Smooth muscle cell (in vitro differentiated cells): ENCODE results near the gene DPEP1. TPM values are rescaled to one million over a fixed set of nuclear protein-coding genes. Genes with fewer than 3 reads are reported as not detected.
"Not testable (repeated sequence)": the region's sequence is repeated elsewhere in the genome, so short reads cannot be mapped to it uniquely, and the experiment has no call there.

ENCODE experiments used
- DNase-seq: peaks from one replicate; lab custom pipeline; 2025; ENCODE audit not compliant: unreplicated experiment; lab: John Stamatoyannopoulos, UW
- H2AFZ ChIP-seq: fragments of 200-600 bp; sonication (generic); 2 replicates; pipeline ENCODE4 v1.6.0; 2016; ENCODE audit warnings: antibody characterized with exemption, low read depth, mild to moderate bottlenecking
- H3F3A ChIP-seq: fragments of 200-600 bp; sonication (generic); 2 replicates; pipeline ENCODE4 v1.6.0; 2017; ENCODE audit warnings: antibody characterized with exemption, low read depth
- H3K27ac ChIP-seq: fragments of 200-600 bp; sonication (generic); 2 replicates; pipeline ENCODE4 v1.5.1; 2016; ENCODE audit warnings: low read depth, mild to moderate bottlenecking
- H3K27me3 ChIP-seq: fragments of 200-600 bp; sonication (generic); 2 replicates; pipeline ENCODE4 v1.6.1; 2016; ENCODE audit warnings: low read depth, mild to moderate bottlenecking
- H3K36me3 ChIP-seq: fragments of 200-600 bp; sonication (generic); 2 replicates; pipeline ENCODE4 v1.5.1; 2016; ENCODE audit warnings: low read depth
- H3K4me1 ChIP-seq: fragments of 200-600 bp; sonication (generic); 2 replicates; pipeline ENCODE4 v1.5.1; 2016; ENCODE audit warnings: low read depth
- H3K4me2 ChIP-seq: fragments of 200-600 bp; sonication (generic); 2 replicates; pipeline ENCODE4 v1.6.0; 2016; ENCODE audit warnings: mild to moderate bottlenecking
- H3K4me3 ChIP-seq: fragments of 200-600 bp; sonication (generic); 2 replicates; pipeline ENCODE4 v1.5.1; 2016; ENCODE audit warnings: mild to moderate bottlenecking
- H3K79me2 ChIP-seq: fragments of 200-600 bp; sonication (generic); 2 replicates; pipeline ENCODE4 v1.6.0; 2016; ENCODE audit warnings: low read depth, mild to moderate bottlenecking
- H3K9ac ChIP-seq: fragments of 200-600 bp; sonication (generic); 2 replicates; pipeline ENCODE4 v1.6.0; 2016; ENCODE audit warnings: low read depth
- H3K9me3 ChIP-seq: fragments of 200-600 bp; sonication (generic); replicated peaks from 2 replicates; pipeline ENCODE4 v1.5.1; 2016; ENCODE audit warnings: low read depth
- H4K20me1 ChIP-seq: fragments of 200-600 bp; sonication (generic); 2 replicates; pipeline ENCODE4 v1.6.0; 2016; ENCODE audit warnings: low read depth
- whole genome bisulfite sequencing: methylation state at CpG from one replicate; pipeline ENCODE4 v1.1.7; 2016; ENCODE audit warnings: low lambda C conversion rate; 5-methylcytosine and 5-hydroxymethylcytosine counted together
- polyA plus RNA-seq: library from polyadenylated mRNA; unstranded; fragments of >200 nt; fragmentation: Nextera tagmentation; extraction: Ambion mirVana; gene quantifications from 2 replicates; pipeline ENCODE4 v1.2.1, GENCODE V29; 2016
- total RNA-seq: library from RNA; depleted of rRNA; stranded (reverse); fragments of >200 nt; gene quantifications from 2 replicates; pipeline ENCODE4 v1.2.3, GENCODE V29; 2014
- TF ChIP-seq, protein P1 (sequence below): fragments of 200-600 bp; sonication (generic); IDR thresholded peaks from 2 replicates; pipeline ENCODE4 v1.5.1; 2017; ENCODE audit warnings: borderline replicate concordance, mild to moderate bottlenecking, antibody characterized with exemption; ENCODE audit not compliant: insufficient read depth, poor library complexity, severe bottlenecking

DPEP1 gene
- total and polyA plus RNA-seq, 2 experiments from 2014 or later, result not detected

DNA sequence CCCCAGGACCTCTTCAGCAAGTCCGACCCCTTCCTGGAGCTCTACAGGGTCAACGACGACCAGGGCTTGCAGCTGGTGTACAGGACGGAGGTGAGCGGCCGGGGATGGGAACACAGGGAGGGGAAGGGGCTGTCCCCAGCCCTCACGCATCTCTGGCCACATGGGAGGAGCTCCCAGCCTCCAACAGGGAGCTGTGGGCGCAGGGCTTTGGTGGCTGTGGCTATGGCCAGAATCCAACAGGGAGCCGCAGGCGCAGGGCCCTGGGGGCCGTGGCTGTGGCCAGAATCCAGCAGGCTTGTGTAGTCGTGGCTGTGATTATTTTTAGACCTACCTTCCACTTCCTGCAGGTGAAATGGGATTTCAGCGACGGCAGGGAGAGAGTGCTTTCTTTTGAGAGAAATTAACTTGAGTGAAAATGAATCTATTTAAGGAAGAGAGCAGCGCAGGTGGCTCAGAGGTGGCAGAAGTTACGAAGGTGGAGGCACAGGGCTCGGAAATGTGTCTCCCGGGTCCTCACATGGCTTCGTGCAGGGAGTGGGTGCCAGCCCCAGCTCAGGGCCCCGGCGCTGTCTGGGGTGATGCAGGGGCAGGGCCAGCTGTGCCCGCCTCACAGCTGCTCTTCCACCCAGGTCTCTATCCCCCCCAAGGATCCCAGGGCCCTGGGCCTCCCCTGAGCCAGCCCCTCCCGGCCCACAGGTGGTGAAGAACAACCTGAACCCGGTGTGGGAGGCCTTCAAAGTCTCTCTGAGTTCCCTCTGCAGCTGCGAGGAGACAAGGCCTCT, 28.5 kb upstream of the DPEP1 start:
- H3K4me3 ChIP-seq, result no peak overlapping the region
- H4K20me1 ChIP-seq, result no peaks in the 10 kb centered on the region
- no peak for DNase-seq
- H3K27me3 ChIP-seq, result no peaks in the 10 kb centered on the region
- no peaks in the 10 kb centered on the region for H3F3A ChIP-seq
- H3K4me2 ChIP-seq, result no peak overlapping the region
- no peak overlapping the region for H3K27ac ChIP-seq
- H3K9me3 ChIP-seq, result no peaks in the 10 kb centered on the region
- TF ChIP-seq, protein P1, sequence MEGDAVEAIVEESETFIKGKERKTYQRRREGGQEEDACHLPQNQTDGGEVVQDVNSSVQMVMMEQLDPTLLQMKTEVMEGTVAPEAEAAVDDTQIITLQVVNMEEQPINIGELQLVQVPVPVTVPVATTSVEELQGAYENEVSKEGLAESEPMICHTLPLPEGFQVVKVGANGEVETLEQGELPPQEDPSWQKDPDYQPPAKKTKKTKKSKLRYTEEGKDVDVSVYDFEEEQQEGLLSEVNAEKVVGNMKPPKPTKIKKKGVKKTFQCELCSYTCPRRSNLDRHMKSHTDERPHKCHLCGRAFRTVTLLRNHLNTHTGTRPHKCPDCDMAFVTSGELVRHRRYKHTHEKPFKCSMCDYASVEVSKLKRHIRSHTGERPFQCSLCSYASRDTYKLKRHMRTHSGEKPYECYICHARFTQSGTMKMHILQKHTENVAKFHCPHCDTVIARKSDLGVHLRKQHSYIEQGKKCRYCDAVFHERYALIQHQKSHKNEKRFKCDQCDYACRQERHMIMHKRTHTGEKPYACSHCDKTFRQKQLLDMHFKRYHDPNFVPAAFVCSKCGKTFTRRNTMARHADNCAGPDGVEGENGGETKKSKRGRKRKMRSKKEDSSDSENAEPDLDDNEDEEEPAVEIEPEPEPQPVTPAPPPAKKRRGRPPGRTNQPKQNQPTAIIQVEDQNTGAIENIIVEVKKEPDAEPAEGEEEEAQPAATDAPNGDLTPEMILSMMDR, result no peak
- no peak overlapping the region for H2AFZ ChIP-seq
- H3K79me2 ChIP-seq, result no peaks in the 10 kb centered on the region
- H3K9ac ChIP-seq, result no peak overlapping the region
- H3K36me3 ChIP-seq, result no peaks in the 10 kb centered on the region
- H3K4me1 ChIP-seq, result no peaks in the 10 kb centered on the region
- whole genome bisulfite sequencing, result 87% methylated on average over 25 of the region's 25 CpGs

DNA sequence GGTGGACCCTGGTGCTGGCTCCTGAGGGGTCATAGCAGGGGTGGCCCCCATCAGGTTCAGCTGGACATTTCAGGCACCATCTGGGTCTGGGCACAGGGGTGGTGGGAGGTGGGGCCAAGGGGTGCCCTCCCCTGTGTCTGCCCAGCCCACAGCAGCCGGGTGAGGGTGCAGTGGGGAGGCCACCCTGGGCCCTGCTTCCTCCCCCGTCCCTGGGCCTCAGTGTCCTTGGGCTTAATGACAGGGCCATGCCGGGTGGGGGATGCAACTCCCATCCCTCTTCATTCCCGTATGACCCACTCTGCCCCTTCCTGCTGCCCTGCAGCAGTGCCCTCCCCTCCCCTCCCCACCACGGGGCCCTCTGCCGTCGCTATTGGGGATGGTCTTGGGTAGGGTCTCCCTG, 27.2 kb upstream of the DPEP1 start:
- WGBS, result 92% methylated on average over 6 of the region's 7 CpGs
- Histone ChIP-seq H3K9ac (no peak overlapping the region), H3K4me3 (no peak overlapping the region), H3K27me3 (no peaks in the 10 kb centered on the region), H3F3A (no peaks in the 10 kb centered on the region), H3K36me3 (no peaks in the 10 kb centered on the region), H2AFZ (no peak overlapping the region), H3K9me3 (no peaks in the 10 kb centered on the region), H3K4me1 (no peaks in the 10 kb centered on the region), H3K79me2 (no peaks in the 10 kb centered on the region), H3K4me2 (no peak overlapping the region), H4K20me1 (no peaks in the 10 kb centered on the region), H3K27ac (no peak overlapping the region)
- TF ChIP-seq, protein P1, result no peak
- DNase-seq, result no peak

DNA sequence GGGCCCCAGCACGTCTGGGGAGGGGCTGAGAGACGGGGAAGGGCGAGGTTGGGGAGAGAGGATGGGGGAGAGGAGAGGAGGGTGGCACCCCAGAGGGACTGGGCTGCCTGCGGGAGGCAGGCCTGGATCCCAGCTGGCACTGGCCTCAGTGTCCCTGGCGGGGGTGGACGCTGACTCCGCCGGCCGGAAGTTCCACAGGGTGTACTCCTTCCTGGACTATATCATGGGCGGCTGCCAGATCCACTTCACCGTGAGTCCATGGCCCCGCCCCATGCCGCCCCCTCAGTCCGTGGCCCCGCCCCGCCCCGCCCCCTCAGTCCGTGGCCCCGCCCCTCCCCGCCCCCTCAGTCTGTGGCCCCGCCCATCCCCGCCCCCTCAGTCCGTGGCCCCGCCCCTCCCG, 26.6 kb upstream of the DPEP1 start:
- no peak for DNase-seq
- Histone ChIP-seq H3K27ac (no peak overlapping the region), H3K4me2 (no peak overlapping the region), H3F3A (no peaks in the 10 kb centered on the region), H2AFZ (no peak overlapping the region), H3K9me3 (no peaks in the 10 kb centered on the region), H4K20me1 (no peaks in the 10 kb centered on the region), H3K27me3 (no peaks in the 10 kb centered on the region), H3K4me3 (no peak overlapping the region), H3K36me3 (no peaks in the 10 kb centered on the region), H3K79me2 (no peaks in the 10 kb centered on the region), H3K9ac (no peak overlapping the region), H3K4me1 (no peaks in the 10 kb centered on the region)
- TF ChIP-seq, protein P1, result no peak
- 100% methylated on average over 1 of the region's 25 CpGs for WGBS

DNA sequence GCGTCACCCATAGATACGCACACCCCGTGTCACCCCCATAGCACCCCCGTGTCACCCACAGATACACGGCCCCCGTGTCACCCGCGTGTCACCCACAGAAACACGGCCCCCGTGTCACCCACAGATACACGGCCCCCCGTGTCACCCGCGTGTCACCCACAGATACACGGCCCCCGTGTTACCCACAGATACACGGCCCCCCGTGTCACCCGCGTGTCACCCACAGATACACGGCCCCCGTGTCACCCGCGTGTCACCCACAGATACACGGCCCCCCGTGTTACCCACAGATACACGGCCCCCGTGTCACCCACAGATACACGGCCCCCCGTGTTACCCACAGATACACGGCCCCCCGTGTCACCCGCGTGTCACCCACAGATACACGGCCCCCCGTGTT, 25.8 kb upstream of the DPEP1 start:
- 100% methylated on average over 1 of the region's 36 CpGs for WGBS

More for the DNA sequence above, 25.8 kb upstream of the DPEP1 start:
- not testable (repeated sequence) for H4K20me1 ChIP-seq, H3F3A ChIP-seq, H3K9ac ChIP-seq, H2AFZ ChIP-seq, H3K4me2 ChIP-seq, H3K27me3 ChIP-seq, H3K4me1 ChIP-seq, H3K9me3 ChIP-seq, H3K4me3 ChIP-seq, H3K36me3 ChIP-seq, H3K27ac ChIP-seq, H3K79me2 ChIP-seq, DNase-seq
